BLaER1 treated with 17β-estradiol and CSF1 and Interleukin-3, amounts not matched to agents 10 nM and 100 nM (cell line): ENCODE results near the gene ABTB2.

Experiments used
- H3K27ac ChIP-seq, 11 experiments: shearing (Covaris generic); formaldehyde crosslinking; 2 replicates each; pipeline ENCODE4 v1.8.1; 2022
- H3K27me3 ChIP-seq, 11 experiments: shearing (Covaris generic); formaldehyde crosslinking; 2 replicates each; pipeline ENCODE4 v1.8.1; 2022
- H3K36me3 ChIP-seq, 11 experiments: shearing (Covaris generic); formaldehyde crosslinking; 2 replicates each; pipeline ENCODE4 v1.8.1; 2022
- H3K4me1 ChIP-seq, 10 experiments: shearing (Covaris generic); formaldehyde crosslinking; 2 replicates each; pipeline ENCODE4 v1.8.1; 2022
- H3K4me2 ChIP-seq, 11 experiments: shearing (Covaris generic); formaldehyde crosslinking; 2 replicates each; pipeline ENCODE4 v1.8.1; 2022
- H3K4me3 ChIP-seq, 10 experiments: shearing (Covaris generic); formaldehyde crosslinking; 2 replicates each; pipeline ENCODE4 v1.8.1; 2022
- H3K9ac ChIP-seq, 11 experiments: shearing (Covaris generic); formaldehyde crosslinking; 2 replicates each; pipeline ENCODE4 v1.8.1; 2022
- H3K9me3 ChIP-seq, 11 experiments: shearing (Covaris generic); formaldehyde crosslinking; replicated peaks in 1 of 11; 2 replicates each; pipeline ENCODE4 v1.8.1; 2022
- H4K20me1 ChIP-seq, 11 experiments: shearing (Covaris generic); formaldehyde crosslinking; 2 replicates each; pipeline ENCODE4 v1.8.1; 2022
- Cebpa-rat ChIP-seq, 11 experiments: shearing (Covaris generic); IDR thresholded peaks; 2 replicates each; pipeline ENCODE4 v1.8.1; 2022

Gene ABTB2

GRCh38 chr11:34343686-34344085 lies 14.1 kb downstream of the ABTB2 start:
- Histone ChIP-seq H3K4me3 (no peak overlapping the region), H3K9me3 (no peaks in the 10 kb centered on the region), H4K20me1 (peaks cover 0 to 20% (median 0%) of the 10 kb centered on the region in 11 experiments; a peak in 5 of 22 replicates), H3K4me1 (peaks cover 31 to 56% (median 39%) of the 10 kb centered on the region in 10 experiments), H3K9ac (no peak overlapping the region), H3K36me3 (no peaks in the 10 kb centered on the region), H3K4me2 (no peak overlapping the region), H3K27ac (no peak overlapping the region), H3K27me3 (no peaks in the 10 kb centered on the region)
- no peak for TF ChIP-seq Cebpa-rat (IDR thresholded peaks at IDR 0.05)

GRCh38 chr11:34343153-34343552 lies 14.7 kb downstream of the ABTB2 start:
- no peak overlapping the region for H3K4me2 ChIP-seq
- no peaks in the 10 kb centered on the region for H3K27me3 ChIP-seq
- no peaks in the 10 kb centered on the region for H3K36me3 ChIP-seq
- no peak for TF ChIP-seq Cebpa-rat (IDR thresholded peaks at IDR 0.05)
- H3K4me3 ChIP-seq, result no peak overlapping the region
- no peak overlapping the region for H3K27ac ChIP-seq
- H3K9me3 ChIP-seq, result no peaks in the 10 kb centered on the region
- H4K20me1 ChIP-seq, result peaks cover 0 to 17% (median 0%) of the 10 kb centered on the region in 11 experiments; a peak in 3 of 22 replicates
- H3K4me1 ChIP-seq, result peaks cover 25 to 61% (median 38%) of the 10 kb centered on the region in 10 experiments
- H3K9ac ChIP-seq, result no peak overlapping the region

GRCh38 chr11:34341931-34342533 lies 15.8 kb downstream of the ABTB2 start:
- no peak overlapping the region for H3K27ac ChIP-seq
- no peak for TF ChIP-seq Cebpa-rat (IDR thresholded peaks at IDR 0.05)

GRCh38 chr11:34341096-34341495 lies 16.7 kb downstream of the ABTB2 start:
- Histone ChIP-seq H3K4me2 (no peak overlapping the region), H3K9ac (no peak overlapping the region), H3K4me3 (no peak overlapping the region), H3K36me3 (no peaks in the 10 kb centered on the region), H3K4me1 (peaks cover 13 to 57% (median 29%) of the 10 kb centered on the region in 10 experiments), H4K20me1 (peaks cover 0 to 11% (median 0%) of the 10 kb centered on the region in 11 experiments; a peak in 2 of 22 replicates), H3K27me3 (no peaks in the 10 kb centered on the region), H3K27ac (no peak overlapping the region), H3K9me3 (no peaks in the 10 kb centered on the region)
- TF ChIP-seq Cebpa-rat (IDR thresholded peaks at IDR 0.05), result no peak

More at GRCh38 chr11:34341931-34342533, 15.8 kb downstream of the ABTB2 start:
- Histone ChIP-seq H3K27me3 (no peaks in the 10 kb centered on the region), H3K4me2 (no peak overlapping the region), H3K9me3 (no peaks in the 10 kb centered on the region), H3K4me1 (peaks cover 23 to 64% (median 37%) of the 10 kb centered on the region in 10 experiments), H3K4me3 (no peak overlapping the region), H3K9ac (no peak overlapping the region), H3K36me3 (no peaks in the 10 kb centered on the region), H4K20me1 (peaks cover 0 to 12% (median 0%) of the 10 kb centered on the region in 11 experiments; a peak in 2 of 22 replicates)

GRCh38 chr11:34340653-34341052 lies 17.2 kb downstream of the ABTB2 start:
- no peaks in the 10 kb centered on the region for H3K36me3 ChIP-seq
- H3K27me3 ChIP-seq, result no peaks in the 10 kb centered on the region
- no peak overlapping the region for H3K4me3 ChIP-seq
- peak overlapping the region in 3 of 11 experiments; percentile 42 to 80 (median 69); a peak in 3 of 22 replicates for H3K27ac ChIP-seq
- H3K4me2 ChIP-seq, result peak overlapping the region in 1 of 11 experiments; percentile 54; a peak in 2 of 22 replicates
- peaks cover 9 to 52% (median 25%) of the 10 kb centered on the region in 10 experiments for H3K4me1 ChIP-seq
- peaks cover 0 to 7% (median 0%) of the 10 kb centered on the region in 11 experiments; a peak in 2 of 22 replicates for H4K20me1 ChIP-seq
- no peak overlapping the region for H3K9ac ChIP-seq
- no peak for TF ChIP-seq Cebpa-rat (IDR thresholded peaks at IDR 0.05)
- no peaks in the 10 kb centered on the region for H3K9me3 ChIP-seq

- Histone ChIP-seq H4K20me1 (no peaks in the 10 kb centered on the region; a peak in 2 of 22 replicates), H3K27me3 (no peaks in the 10 kb centered on the region), H3K4me3 (no peak overlapping the region), H3K36me3 (no peaks in the 10 kb centered on the region), H3K9ac (peak overlapping the region in 1 of 11 experiments; percentile 36; a peak in 2 of 22 replicates), H3K9me3 (no peaks in the 10 kb centered on the region), H3K4me2 (peak overlapping the region in 5 of 11 experiments; percentile 22 to 68 (median 46); a peak in 10 of 22 replicates), H3K27ac (peak overlapping the region in 5 of 11 experiments; percentile 4 to 80 (median 42); a peak in 7 of 22 replicates), H3K4me1 (peaks cover 0 to 40% (median 14%) of the 10 kb centered on the region in 10 experiments; a peak in 11 of 20 replicates)
- peak in 3 of 11 experiments; percentile 43 to 67 (median 62); a peak in 4 of 22 replicates for TF ChIP-seq Cebpa-rat (IDR thresholded peaks at IDR 0.05)
These were observed 18.4 kb downstream of the ABTB2 start for GRCh38 chr11:34339149-34340064.

GRCh38 chr11:34337016-34337415 lies 20.8 kb downstream of the ABTB2 start:
- Histone ChIP-seq H3K4me3 (no peak overlapping the region), H3K27me3 (no peaks in the 10 kb centered on the region), H3K4me1 (peaks cover 3 to 38% (median 17%) of the 10 kb centered on the region in 10 experiments; a peak in 15 of 20 replicates), H4K20me1 (no peaks in the 10 kb centered on the region; a peak in 1 of 22 replicates), H3K4me2 (no peak overlapping the region), H3K27ac (no peak overlapping the region), H3K36me3 (no peaks in the 10 kb centered on the region), H3K9me3 (no peaks in the 10 kb centered on the region), H3K9ac (no peak overlapping the region)
- TF ChIP-seq Cebpa-rat (IDR thresholded peaks at IDR 0.05), result no peak

GRCh38 chr11:34335801-34336200 lies 22.0 kb downstream of the ABTB2 start:
- H3K9me3 ChIP-seq, result no peaks in the 10 kb centered on the region
- peaks cover 3 to 36% (median 17%) of the 10 kb centered on the region in 10 experiments; a peak in 15 of 20 replicates for H3K4me1 ChIP-seq
- no peaks in the 10 kb centered on the region for H3K27me3 ChIP-seq
- H3K4me3 ChIP-seq, result no peak overlapping the region
- H3K36me3 ChIP-seq, result no peaks in the 10 kb centered on the region
- TF ChIP-seq Cebpa-rat (IDR thresholded peaks at IDR 0.05), result no peak
- H3K4me2 ChIP-seq, result no peak overlapping the region
- no peak overlapping the region for H3K27ac ChIP-seq
- H4K20me1 ChIP-seq, result no peaks in the 10 kb centered on the region; a peak in 1 of 22 replicates
- no peak overlapping the region for H3K9ac ChIP-seq

- Histone ChIP-seq H3K4me2 (no peak overlapping the region), H3K36me3 (no peaks in the 10 kb centered on the region), H3K4me1 (peaks cover 3 to 31% (median 17%) of the 10 kb centered on the region in 10 experiments; a peak in 15 of 20 replicates), H3K27ac (no peak overlapping the region), H4K20me1 (no peaks in the 10 kb centered on the region; a peak in 1 of 22 replicates), H3K9me3 (no peaks in the 10 kb centered on the region), H3K27me3 (no peaks in the 10 kb centered on the region), H3K4me3 (no peak overlapping the region), H3K9ac (no peak overlapping the region)
- TF ChIP-seq Cebpa-rat (IDR thresholded peaks at IDR 0.05), result no peak
These were observed 22.5 kb downstream of the ABTB2 start for GRCh38 chr11:34335331-34335730.
